Stimulated activated CD8-positive, alpha-beta memory T cell treated with anti-CD3 and anti-CD28 coated beads, Interleukin-15, amount 100 ng/mL, for 48 hours (primary cell): ENCODE results near the gene ABCB6.

Source experiments
- DNase-seq, 2 donors: peaks; one replicate each; pipeline ENCODE4 v3.0.0-alpha.2; 2020; ENCODE audit warnings: low read depth in 2 of 2

Gene ABCB6

GRCh38 chr2:219184121-219184520 is 34.6 kb downstream of the ABCB6 start:
- no peak for DNase-seq

DNA sequence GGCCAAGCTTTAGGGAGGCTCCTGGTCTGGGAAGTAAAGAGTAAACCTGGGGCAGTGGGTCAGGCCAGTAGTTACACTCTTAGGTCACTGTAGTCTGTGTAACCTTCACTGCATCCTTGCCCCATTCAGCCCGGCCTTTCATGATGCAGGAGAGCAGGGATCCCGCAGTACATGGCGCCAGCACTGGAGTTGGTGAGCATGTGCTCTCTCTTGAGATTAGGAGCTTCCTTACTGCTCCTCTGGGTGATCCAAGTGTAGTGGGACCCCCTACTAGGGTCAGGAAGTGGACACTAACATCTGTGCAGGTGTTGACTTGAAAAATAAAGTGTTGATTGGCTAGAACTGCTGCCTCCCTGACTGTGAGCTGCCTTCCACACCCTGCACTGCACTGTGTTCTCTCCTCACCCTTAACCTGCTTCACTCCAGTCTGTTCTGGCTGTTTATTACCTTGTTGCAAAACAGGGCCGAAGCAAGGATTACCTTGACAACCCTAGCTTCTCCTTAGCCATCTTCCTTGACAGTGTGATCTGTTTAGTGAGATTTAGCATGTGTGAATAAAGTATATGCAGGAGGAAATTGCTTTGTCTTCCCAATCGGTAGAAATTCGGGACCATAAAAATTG is 35.5 kb downstream of the ABCB6 start:
- DNase-seq: no peak

DNA sequence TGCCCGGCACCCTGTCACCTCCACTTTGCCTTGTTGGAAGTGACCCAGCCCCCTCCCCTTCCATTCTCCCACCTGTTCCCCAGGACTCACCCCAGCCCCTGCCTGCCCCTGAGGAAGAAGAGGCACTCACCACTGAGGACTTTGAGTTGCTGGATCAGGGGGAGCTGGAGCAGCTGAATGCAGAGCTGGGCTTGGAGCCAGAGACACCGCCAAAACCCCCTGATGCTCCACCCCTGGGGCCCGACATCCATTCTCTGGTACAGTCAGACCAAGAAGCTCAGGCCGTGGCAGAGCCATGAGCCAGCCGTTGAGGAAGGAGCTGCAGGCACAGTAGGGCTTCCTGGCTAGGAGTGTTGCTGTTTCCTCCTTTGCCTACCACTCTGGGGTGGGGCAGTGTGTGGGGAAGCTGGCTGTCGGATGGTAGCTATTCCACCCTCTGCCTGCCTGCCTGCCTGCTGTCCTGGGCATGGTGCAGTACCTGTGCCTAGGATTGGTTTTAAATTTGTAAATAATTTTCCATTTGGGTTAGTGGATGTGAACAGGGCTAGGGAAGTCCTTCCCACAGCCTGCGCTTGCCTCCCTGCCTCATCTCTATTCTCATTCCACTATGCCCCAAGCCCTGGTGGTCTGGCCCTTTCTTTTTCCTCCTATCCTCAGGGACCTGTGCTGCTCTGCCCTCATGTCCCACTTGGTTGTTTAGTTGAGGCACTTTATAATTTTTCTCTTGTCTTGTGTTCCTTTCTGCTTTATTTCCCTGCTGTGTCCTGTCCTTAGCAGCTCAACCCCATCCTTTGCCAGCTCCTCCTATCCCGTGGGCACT is 36.2 kb downstream of the ABCB6 start:
- DNase-seq: no peak

GRCh38 chr2:219181531-219181930 is 37.2 kb downstream of the ABCB6 start:
- DNase-seq: no peak

DNA sequence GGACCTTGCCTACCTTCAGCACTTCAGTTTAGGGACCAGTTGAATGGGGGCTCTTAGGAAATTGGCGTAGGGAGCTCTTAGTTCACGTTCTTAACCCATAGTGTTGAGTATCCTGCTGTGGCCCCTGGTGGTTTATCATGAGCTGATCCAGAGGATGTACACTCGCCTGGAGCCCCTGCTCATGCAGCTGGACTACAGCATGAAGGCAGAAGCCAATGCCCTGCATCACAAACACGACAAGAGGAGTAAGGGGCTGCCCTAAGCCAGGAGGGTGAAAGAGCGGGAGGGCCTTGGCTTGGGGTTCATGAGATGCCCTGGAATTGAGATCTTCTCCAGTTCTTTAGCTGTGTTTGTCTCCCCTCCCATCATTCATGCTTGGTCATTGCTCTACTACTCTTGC is 37.8 kb downstream of the ABCB6 start:
- no peak for DNase-seq

GRCh38 chr2:219179601-219180465 is 38.9 kb downstream of the ABCB6 start:
- no peak for DNase-seq

DNA sequence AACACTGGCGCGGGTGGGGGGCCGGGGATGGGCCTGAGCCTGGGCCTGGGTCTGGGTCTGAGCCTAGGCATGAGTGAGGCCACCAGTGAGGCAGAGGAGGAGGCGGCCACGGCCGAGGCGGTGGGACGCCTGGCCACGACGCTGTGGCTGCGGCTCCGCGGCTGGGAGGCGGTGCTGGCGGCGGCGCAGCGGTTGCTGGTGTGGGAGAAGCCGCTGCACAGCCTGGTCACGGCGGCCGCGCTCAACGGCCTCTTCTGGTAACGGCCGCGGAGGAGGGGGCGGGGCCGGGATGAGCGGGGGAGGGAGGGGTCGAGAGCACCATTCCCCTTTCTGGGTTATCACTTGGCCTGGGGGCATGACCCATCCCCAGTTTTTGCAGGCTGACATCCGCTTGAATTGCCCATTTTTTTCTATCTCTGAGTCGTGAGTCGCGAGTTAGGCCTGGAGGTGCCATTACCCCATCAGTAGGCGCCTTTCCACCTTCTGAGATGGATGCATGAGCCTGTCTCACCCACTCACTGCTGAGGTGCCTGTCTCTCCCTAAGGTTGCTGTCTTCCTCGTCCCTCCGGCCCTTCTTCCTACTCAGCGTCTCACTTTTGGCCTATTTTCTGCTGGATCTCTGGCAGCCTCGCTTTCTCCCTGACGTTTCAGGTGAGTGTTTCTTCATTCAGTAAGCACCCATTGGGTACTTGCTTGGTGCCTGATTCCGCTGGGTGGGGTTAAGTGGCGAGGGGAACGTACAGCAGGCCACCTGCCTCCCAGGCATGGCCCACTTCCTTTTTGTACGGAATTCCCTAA is 40.2 kb downstream of the ABCB6 start:
- DNase-seq: no peak

DNA sequence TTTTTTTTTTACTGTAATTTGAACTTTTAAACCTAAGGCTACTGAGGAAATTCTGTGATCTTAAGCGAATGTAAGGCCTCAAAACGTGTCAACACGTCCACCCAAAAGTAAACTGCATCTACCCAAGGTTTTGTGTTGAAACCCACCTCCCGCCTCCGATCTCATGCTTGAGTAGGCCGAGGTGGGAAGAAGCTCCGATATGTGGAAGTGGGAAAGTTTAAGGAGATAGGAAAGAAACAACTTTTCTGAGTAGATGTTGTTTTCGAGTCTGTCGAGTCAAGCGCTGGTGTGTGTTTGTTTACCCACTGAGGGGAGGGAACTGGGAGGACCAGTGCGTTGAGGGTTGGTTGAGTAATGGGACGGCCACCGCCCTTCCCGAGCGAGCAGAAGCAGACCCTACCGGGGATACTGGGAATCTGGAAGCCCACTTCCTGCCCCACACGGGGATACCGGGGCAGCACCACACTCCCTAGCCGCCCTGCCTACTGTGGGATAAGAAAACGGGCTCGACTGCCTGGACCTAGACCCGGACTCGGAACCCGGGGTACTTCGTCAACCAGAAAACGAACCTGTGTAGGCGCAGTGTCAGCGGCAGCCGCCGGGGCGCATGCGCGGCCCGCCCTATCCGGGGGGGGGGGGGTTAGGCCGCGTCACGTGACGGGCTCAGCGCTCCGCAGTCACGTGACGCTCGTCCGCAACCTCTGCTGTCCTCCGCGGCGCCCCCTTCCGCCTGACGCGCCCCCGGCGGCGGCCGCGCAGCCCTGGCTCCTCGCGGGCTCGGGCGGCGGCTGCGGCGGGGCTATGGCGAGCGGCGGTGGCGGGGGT is 41.0 kb downstream of the ABCB6 start, which contains the start of gene RETREG2:
RETREG2 (plus strand) TSS at position 724 of the 825 bp plus-strand sequence; CDS start at position 802, 78 bp downstream.
- DNase-seq: peak; percentile 66 to 72

DNA sequence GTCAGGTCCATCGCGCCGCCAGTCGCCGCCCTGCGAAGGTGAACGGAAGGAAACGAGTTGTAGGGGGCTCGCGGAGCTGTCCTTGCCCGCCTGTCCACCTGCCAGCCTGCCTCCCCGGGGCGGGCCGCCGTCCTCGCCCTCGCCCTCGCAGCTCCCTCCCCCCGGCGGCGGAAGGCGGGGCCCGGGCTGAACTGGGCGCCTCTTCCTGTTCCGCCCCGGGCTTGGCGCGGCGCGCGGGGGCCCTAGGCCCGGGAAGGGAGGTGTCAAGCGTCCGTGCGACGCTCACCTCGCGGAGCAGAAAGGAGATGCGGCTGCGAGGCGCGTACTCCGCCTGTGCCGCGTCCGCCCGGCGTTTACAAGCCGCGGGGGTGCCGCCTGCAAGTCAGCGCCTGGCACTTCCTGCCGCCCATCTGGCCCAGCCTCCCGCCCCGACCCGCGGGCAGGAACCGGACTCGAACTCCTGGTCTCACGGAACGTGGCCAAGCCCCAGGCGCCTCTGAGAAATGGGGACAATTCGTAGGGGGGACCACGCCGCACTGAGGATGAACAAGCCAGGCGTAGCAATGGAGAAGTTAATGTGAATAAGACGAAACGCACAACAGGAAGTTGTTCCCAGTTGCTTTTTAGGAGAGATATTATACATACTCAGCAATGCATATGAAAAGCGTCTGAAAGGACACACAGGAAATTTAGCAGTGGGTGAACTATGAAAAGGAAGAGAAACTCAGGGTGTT is 41.8 kb downstream of the ABCB6 start, which contains the start of gene CNPPD1:
CNPPD1 (minus strand) TSS at position 108 of the 734 bp plus-strand sequence; CDS start at position 11, 97 bp downstream.
- DNase-seq: peak; percentile 84 to 85

- DNase-seq: no peak
Observed at GRCh38 chr2:219175928-219176817, 42.6 kb downstream of the ABCB6 start.

DNA sequence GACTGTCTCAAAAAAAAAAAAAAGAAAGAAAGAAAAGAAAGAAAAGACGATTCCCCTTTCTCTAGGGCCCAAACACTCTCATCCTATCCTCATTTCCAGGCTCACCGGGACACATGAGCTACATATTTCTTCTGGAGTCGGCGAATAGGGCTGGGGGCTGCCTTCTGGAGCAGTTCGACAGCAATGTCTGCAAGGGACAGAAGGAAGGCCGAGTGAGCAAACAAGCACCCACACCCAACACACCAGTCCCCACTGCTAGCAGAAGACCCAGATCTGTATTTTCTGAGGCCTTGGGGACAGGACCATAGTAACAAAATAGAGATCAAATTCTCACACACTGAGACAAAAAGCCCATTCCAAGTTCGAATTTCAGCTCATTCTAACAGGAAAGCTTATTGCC is 43.3 kb downstream of the ABCB6 start:
- DNase-seq: no peak

GRCh38 chr2:219174801-219175200 is 44.0 kb downstream of the ABCB6 start:
- no peak for DNase-seq

DNA sequence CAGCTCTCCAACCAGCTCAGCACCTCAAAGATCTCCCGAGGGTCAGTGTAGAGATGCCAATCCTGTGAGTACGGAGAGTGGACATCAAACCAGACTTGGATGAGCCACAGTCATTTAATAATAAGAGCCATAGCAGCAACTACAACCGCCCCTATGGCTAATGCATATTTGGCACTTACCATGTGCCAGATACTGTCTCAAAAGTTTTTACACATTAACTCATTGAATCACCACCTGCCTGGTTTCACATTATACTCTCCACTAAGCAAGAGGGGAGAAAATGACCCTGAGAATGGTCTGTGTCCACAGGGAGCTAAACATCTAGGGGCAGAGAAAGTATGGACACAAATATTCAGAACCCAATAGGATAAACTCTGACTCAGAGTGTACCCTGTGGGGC is 44.6 kb downstream of the ABCB6 start:
- no peak for DNase-seq

DNA sequence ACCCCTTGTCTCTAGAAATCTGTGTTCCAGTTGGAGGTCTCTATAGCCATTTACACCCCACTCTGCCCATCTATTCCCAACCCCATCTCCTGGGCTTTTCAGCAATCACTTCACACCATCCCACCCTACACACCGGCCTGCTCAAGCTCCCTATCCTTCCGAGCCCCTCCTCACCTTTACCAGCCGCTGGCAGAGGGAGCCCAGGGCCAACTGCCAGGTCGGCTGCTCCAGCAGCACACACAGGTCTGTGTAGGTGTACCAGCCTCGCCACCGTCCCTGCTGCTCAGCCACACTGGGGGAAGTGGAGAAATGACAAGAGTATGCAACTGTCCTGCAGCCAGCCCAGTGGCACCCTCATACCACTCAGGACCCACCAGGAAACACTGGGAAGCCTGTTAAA is 45.6 kb downstream of the ABCB6 start:
- DNase-seq: no peak

DNA sequence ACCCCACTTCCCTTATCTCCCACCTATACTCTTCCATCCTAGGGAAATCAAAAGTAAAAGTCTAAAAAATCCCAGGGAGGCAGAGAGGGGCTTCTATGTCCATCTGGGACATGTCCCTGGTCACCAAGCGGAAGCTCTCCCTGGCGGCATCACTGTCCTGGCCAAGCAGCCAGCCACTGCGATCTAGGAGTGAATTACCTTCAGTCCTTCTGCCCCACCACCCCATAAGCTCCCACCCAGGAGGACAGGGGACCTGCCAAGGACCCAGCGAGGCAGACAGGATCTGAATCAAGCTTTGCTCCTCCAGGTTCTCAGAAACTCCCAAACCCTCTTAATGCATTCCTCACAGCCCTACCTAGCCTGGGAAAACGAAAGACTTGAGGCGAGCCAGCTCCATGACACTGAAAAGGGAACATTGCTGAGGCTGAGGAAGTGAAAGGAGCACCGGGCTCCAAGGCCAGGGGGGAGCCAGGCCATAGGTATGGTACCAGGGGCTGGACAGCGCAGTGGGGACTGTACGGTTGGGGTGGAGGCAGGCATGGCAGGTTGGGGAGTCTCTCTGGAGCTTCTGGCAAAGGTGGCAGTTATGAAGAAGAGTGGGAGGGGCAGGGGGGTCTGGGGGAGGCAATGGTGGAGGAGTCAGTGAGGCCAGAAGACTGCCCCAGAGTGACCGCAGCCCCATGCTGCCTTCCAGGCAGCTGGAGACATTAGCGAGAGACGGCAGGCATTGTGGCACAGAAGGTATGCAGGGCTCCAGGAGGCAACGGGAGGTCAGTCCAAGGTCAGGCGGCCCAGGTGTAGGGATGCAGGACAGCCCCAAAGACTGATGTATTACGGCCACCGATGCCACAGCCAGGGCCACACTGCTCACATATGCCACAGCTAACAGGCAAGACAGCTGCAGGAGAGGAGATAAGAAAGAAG is 46.3 kb downstream of the ABCB6 start:
- DNase-seq: no peak

GRCh38 chr2:219171231-219171651 is 47.5 kb downstream of the ABCB6 start:
- no peak for DNase-seq

- no peak for DNase-seq
Observed at GRCh38 chr2:219169930-219170654, 48.7 kb downstream of the ABCB6 start, which contains the start of gene SLC23A3. SLC23A3 (minus strand) TSS chr2:219170029; CDS start chr2:219169984, 45 bp downstream.
